Inflammatory macrophage (primary cell): ENCODE measurements around the gene SPIN2B.
"Not testable (repeated sequence)": the region's sequence is repeated elsewhere in the genome, so short reads cannot be mapped to it uniquely, and the experiment has no call there.

Source experiments
- DNase-seq, 2 donors: peaks; one replicate each; pipeline ENCODE4 v3.0.0-alpha.2; 2020 to 2022
- total RNA-seq, 18 experiments: gene quantifications; one replicate each; lab custom pipeline; 2026; ENCODE audit warnings: mixed read lengths in 6 of 18, inconsistent platforms in 2 of 18; lab: John Stamatoyannopoulos, UW

SPIN2B gene
- 0.09 to 1.5 (median 0.85) reads per million in 18 experiments for total RNA-seq

- DNase-seq, result peak; percentile 83 to 84
Measured at GRCh38 chrX:57121162-57121755, at the start of gene SPIN2B. Gene SPIN2B, minus strand, starts transcription at chrX:57121548.

- DNase-seq, result no peak
Measured at GRCh38 chrX:57156397-57157049, 35.2 kb upstream of the SPIN2B start.

GRCh38 chrX:57155171-57155570 lies 33.8 kb upstream of the SPIN2B start:
- no peak for DNase-seq

GRCh38 chrX:57152222-57152621 lies 30.9 kb upstream of the SPIN2B start:
- not testable (repeated sequence) for DNase-seq

- no peak for DNase-seq
Measured at GRCh38 chrX:57138674-57139073, 17.3 kb upstream of the SPIN2B start.

GRCh38 chrX:57137501-57137900 lies 16.2 kb upstream of the SPIN2B start:
- DNase-seq, result no peak

GRCh38 chrX:57137073-57137472 lies 15.7 kb upstream of the SPIN2B start, which contains the start of gene SPIN2A:
Gene SPIN2A, minus strand, starts transcription at chrX:57137397. Its CDS starts 800 bp downstream, at chrX:57136597.
- DNase-seq, result not testable (repeated sequence)

- DNase-seq, result not testable (repeated sequence)
Measured at GRCh38 chrX:57136589-57136988, 15.2 kb upstream of the SPIN2B start.

GRCh38 chrX:57135287-57135686 lies 13.9 kb upstream of the SPIN2B start:
- DNase-seq, result no peak

- DNase-seq, result no peak
Measured at GRCh38 chrX:57134702-57135101, 13.4 kb upstream of the SPIN2B start.

GRCh38 chrX:57133706-57134105 lies 12.4 kb upstream of the SPIN2B start:
- no peak for DNase-seq

- not testable (repeated sequence) for DNase-seq
Measured at GRCh38 chrX:57133284-57133683, 11.9 kb upstream of the SPIN2B start.

GRCh38 chrX:57132046-57132445 lies 10.7 kb upstream of the SPIN2B start:
- DNase-seq, result no peak

- DNase-seq, result no peak
Measured at GRCh38 chrX:57121816-57122215, 468 bp upstream of the SPIN2B start.

GRCh38 chrX:57120619-57121161 lies 658 bp downstream of the SPIN2B start:
- DNase-seq, result not testable (repeated sequence)

GRCh38 chrX:57119416-57119815 lies 1.9 kb downstream of the SPIN2B start:
- DNase-seq, result no peak

GRCh38 chrX:57117566-57117965 lies 3.8 kb downstream of the SPIN2B start:
- not testable (repeated sequence) for DNase-seq

- no peak for DNase-seq
Measured at GRCh38 chrX:57104921-57105398, 16.4 kb downstream of the SPIN2B start.

- no peak for DNase-seq
Measured at GRCh38 chrX:57104406-57104805, 16.9 kb downstream of the SPIN2B start.

- no peak for DNase-seq
Measured at GRCh38 chrX:57103489-57103888, 17.9 kb downstream of the SPIN2B start.

- DNase-seq, result not testable (repeated sequence)
Measured at GRCh38 chrX:57102918-57103317, 18.4 kb downstream of the SPIN2B start.

- no peak for DNase-seq
Measured at GRCh38 chrX:57083143-57083542, 38.2 kb downstream of the SPIN2B start.

- no peak for DNase-seq
Measured at GRCh38 chrX:57074458-57074857, 46.9 kb downstream of the SPIN2B start.
